HG03108 (cell line): ENCODE results near the gene COL19A1.

Experiments used
- ATAC-seq: cut with Tn5 transposase; IDR thresholded peaks from one replicate; pipeline ENCODE4 v1.9.1; 2021; ENCODE audit warnings: moderate library complexity; ENCODE audit not compliant: unreplicated experiment

The COL19A1 gene

GRCh38 chr6:70118670-70119069 is 252.3 kb downstream of the COL19A1 start:
- no peak for ATAC-seq

- ATAC-seq: no peak
These were observed 253.0 kb downstream of the COL19A1 start for GRCh38 chr6:70119218-70119835.

GRCh38 chr6:70124443-70124842 is 258.1 kb downstream of the COL19A1 start:
- ATAC-seq: no peak

GRCh38 chr6:70124882-70125545 is 258.7 kb downstream of the COL19A1 start:
- no peak for ATAC-seq

- no peak for ATAC-seq
These were observed 259.2 kb downstream of the COL19A1 start for GRCh38 chr6:70125602-70126001.

GRCh38 chr6:70129341-70129740 is 263.0 kb downstream of the COL19A1 start:
- ATAC-seq: no peak

GRCh38 chr6:70130865-70131264 is 264.5 kb downstream of the COL19A1 start:
- no peak for ATAC-seq

GRCh38 chr6:70131528-70131927 is 265.2 kb downstream of the COL19A1 start:
- peak; percentile 97 for ATAC-seq

- no peak for ATAC-seq
These were observed 266.9 kb downstream of the COL19A1 start for GRCh38 chr6:70133246-70133645.

GRCh38 chr6:70134542-70134941 is 268.2 kb downstream of the COL19A1 start:
- ATAC-seq: no peak

GRCh38 chr6:70135219-70136160 is 269.1 kb downstream of the COL19A1 start:
- no peak for ATAC-seq

GRCh38 chr6:70136996-70137395 is 270.6 kb downstream of the COL19A1 start:
- no peak for ATAC-seq

- ATAC-seq: no peak
These were observed 274.1 kb downstream of the COL19A1 start for GRCh38 chr6:70140496-70140895.

GRCh38 chr6:70142034-70142433 is 275.7 kb downstream of the COL19A1 start:
- ATAC-seq: no peak

GRCh38 chr6:70145178-70145577 is 278.8 kb downstream of the COL19A1 start:
- no peak for ATAC-seq

- no peak for ATAC-seq
These were observed 282.9 kb downstream of the COL19A1 start for GRCh38 chr6:70149209-70149788.

GRCh38 chr6:70150521-70150920 is 284.2 kb downstream of the COL19A1 start:
- no peak for ATAC-seq

- no peak for ATAC-seq
These were observed 285.3 kb downstream of the COL19A1 start for GRCh38 chr6:70151616-70152015.

- ATAC-seq: no peak
These were observed 286.4 kb downstream of the COL19A1 start for GRCh38 chr6:70152786-70153185.

- no peak for ATAC-seq
These were observed 290.7 kb downstream of the COL19A1 start for GRCh38 chr6:70157086-70157485.

- ATAC-seq: no peak
These were observed 293.9 kb downstream of the COL19A1 start for GRCh38 chr6:70160276-70160675.
